GM21526 (cell line): ENCODE results near the gene S100A6.
"Not testable (repeated sequence)": the region's sequence is repeated elsewhere in the genome, so short reads cannot be mapped to it uniquely, and the experiment has no call there.

Experiments
- ATAC-seq: cut with Tn5 transposase; IDR thresholded peaks from one replicate; pipeline ENCODE4 v1.9.1; 2021; ENCODE audit warnings: moderate library complexity; ENCODE audit not compliant: unreplicated experiment, low FRiP score

The S100A6 gene

GRCh38 chr1:153535242-153536011, at the start of gene S100A6:
Gene S100A6 (minus strand): TSS chr1:153535991. CDS start chr1:153535339, 652 bp downstream.
- no peak for ATAC-seq

DNA sequence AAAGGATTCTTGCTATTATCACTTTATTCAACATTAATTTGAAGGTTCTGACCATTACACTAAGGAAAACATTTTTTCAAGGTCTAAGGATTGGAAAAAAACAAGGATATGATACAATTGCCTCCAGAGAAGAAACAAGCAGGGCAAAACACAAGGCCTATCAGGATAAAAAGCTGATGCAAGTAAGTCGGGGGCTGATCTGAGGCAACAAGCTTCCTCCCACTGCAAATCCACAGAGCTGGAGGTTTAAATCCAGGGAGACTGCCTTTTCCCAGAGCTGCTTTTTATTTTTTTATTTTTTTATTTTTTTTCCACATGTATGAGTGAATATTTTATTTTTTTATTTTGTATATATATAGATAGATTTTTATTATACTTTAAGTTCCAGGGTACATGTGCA, 49.2 kb upstream of the S100A6 start:
- no peak for ATAC-seq

- no peak for ATAC-seq
Measured at GRCh38 chr1:153583976-153584375, 48.2 kb upstream of the S100A6 start.

DNA sequence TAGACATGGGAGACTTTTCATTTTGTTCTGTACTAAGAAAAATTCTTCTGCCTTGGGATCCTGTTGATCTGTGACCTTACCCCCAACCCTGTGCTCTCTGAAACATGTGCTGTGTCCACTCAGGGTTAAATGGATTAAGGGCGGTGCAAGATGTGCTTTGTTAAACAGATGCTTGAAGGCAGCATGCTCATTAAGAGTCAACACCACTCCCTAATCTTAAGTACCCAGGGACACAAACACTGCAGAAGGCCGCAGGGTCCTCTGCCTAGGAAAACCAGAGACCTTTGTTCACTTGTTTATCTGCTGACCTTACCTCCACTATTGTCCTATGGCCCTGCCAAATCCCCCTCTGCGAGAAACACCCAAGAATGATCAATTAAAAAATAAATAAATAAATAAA, 47.7 kb upstream of the S100A6 start:
- ATAC-seq: not testable (repeated sequence)

GRCh38 chr1:153582836-153583235, 47.0 kb upstream of the S100A6 start:
- not testable (repeated sequence) for ATAC-seq

- no peak for ATAC-seq
Measured at GRCh38 chr1:153578936-153579335, 43.1 kb upstream of the S100A6 start.

GRCh38 chr1:153578490-153578889, 42.7 kb upstream of the S100A6 start:
- ATAC-seq: no peak

DNA sequence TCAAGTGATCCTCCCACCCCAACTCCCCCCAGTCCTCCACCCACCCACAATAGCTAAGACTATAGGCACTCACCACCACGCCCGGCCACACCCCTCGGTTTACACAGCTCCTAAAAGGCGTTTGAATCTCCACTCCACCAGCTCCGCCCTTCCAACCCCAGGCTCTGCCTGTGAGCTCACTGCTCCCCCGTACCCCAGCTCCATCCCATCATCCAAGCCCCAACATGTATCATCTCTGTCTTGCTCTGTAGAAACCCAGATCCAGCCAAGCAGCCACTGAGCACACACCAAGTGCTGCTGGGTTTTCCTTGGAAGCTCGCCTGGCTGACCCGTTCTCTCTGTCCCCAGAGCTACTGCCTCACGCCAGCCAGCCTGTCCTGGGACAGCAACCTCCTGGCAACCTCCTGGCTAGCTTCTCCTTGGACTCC, 41.8 kb upstream of the S100A6 start:
- ATAC-seq: no peak

GRCh38 chr1:153577138-153577537, 41.3 kb upstream of the S100A6 start:
- ATAC-seq: no peak

GRCh38 chr1:153575497-153575896, 39.7 kb upstream of the S100A6 start:
- ATAC-seq: not testable (repeated sequence)

DNA sequence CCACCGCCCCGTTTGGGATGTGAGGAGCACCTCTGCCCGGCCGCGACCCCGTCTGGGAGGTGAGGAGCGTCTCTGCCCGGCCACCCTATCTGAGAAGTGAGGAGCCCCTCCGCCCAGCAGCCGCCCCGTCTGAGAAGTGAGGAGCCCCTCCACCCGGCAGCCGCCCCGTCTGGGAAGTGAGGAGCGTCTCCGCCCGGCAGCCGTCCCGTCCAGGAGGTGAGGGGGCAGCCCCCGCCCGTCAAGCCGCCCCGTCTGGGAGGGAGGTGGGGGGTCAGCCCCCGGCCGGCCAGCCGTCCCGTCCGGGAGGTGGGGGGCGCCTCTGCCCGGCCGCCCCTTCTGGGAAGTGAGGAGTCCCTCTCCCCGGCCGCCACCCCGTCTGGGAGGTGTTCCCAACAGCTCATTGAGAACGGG, 39.3 kb upstream of the S100A6 start:
- not testable (repeated sequence) for ATAC-seq

DNA sequence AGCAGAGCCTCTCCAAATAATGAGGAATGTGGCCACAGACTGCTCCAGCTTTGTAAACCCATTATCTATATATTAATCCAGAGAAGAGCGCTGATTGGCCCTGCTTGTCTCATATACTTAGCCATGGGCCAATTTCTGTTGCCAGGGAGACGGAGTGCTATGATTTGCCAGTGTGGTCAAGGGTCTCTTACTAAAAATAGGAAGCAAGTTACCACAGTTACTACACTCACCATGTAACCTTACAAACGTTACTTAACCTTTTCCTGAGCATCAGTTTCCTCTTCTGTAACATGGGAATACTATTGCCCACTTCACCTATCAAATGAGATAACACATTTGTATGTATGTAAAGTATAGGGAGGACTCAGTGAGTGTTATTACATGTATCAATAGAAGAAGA, 37.6 kb upstream of the S100A6 start:
- ATAC-seq: no peak

DNA sequence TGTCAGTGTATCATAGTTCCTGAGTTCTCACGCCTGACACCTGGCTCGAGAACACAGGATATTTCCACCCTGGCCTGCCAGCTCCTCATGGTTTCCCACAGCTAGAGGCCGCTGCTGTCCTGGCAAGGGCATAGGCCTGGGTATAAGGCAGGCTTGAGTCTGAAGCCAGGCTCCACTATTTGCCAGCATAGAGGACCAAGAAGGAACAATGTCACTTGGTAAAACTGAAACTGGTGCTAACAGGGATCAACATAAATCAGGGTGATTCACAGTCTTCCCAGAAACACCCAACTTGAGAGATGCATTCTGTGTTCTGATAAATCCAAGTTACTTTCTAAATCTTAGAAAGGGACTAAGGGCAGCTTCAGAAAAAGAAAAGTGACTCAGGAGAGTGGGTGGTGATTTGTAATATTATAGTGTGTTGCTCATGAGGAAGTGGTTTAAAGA, 36.8 kb upstream of the S100A6 start:
- ATAC-seq: no peak

DNA sequence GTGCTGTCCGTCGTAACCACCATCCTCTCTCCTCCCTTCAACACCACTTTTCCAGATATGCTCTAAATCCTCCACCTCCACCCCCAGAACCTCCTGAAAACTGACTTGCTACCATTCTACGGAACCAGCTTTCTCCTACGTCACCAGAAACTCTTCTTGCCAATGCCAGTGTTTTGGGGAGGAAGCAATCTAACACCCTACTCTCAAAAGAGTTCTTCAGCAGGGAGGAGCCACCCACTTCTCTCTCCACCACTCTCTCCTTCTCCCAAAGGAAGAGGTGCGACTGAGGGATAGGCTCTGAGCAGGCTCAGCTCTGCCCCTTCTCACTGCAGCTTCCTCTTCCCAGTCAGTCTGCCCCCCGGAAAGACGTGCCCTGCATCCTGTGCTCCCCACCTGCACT, 35.9 kb upstream of the S100A6 start:
- ATAC-seq: no peak

DNA sequence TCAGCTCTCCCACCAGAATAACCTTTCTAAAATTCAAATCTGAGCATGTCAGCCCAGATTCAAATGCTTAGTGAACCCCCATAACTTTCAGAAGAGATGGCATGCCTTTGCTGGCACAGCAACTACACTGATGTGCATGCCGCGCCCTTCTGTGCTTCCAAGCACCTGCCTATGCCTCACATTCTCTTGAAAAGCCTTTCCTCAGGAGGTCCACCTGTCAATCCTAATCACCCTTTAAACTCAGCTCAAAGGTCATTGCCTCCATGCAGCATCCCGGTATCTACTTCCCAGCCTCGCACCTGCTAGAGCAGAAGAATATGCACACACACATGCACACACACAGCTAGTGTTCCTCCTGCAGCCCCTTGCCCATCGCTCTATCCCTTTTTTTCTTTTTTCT, 35.1 kb upstream of the S100A6 start:
- ATAC-seq: no peak

DNA sequence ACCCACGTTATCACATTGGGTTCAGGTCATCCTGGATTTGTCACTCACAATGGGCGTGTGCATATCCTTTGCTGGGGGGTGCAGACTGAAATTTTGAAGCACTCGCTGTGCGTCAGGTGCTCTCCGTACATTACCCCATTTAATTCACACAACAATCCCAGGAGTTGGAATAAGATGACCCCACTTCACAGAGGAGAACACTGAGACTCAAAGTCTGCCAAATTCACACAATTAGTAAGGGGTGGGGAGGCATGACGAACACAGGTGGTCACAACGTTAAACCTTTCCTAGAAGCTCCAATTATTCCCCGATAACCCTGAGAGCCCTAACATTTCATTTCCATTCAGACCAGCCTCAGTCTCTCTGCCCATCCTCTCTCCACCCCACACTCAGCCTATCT, 33.7 kb upstream of the S100A6 start:
- no peak for ATAC-seq

DNA sequence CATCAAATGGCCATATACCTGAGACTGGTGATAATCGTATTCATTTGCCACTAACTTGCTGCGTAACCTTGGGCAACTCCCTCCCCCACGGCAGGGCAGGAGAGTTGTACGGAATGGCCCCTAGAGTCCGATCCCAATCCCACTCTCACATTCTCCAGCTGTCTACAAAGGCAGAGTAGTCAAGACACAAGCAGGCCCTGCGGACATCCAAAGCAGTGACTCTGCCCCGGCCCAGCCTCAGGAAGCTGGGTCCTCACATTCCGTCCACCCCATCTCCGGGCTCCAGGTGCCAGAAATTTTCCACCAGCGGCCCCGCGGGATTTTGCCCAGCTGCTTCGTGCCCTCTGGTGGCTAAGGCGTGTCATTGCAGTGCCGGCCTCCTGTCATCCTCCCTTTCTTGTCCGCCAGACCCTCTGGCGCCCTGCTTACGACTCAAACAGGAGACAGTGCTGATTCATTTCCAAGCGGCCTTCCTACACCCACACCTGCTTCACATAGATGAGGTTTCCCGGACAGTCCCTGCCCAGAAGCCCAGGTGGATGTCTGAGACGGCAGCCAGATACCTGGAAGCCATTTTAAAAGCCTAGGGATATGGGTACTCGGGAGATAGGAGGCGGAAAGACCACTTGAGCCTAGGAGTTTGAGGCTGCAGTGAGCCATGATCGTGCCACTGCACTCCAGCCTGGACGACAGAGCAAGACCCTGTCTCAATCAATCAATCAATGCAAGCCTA, 32.7 kb upstream of the S100A6 start:
- no peak for ATAC-seq

GRCh38 chr1:153567621-153568366, 32.0 kb upstream of the S100A6 start:
- ATAC-seq: no peak

DNA sequence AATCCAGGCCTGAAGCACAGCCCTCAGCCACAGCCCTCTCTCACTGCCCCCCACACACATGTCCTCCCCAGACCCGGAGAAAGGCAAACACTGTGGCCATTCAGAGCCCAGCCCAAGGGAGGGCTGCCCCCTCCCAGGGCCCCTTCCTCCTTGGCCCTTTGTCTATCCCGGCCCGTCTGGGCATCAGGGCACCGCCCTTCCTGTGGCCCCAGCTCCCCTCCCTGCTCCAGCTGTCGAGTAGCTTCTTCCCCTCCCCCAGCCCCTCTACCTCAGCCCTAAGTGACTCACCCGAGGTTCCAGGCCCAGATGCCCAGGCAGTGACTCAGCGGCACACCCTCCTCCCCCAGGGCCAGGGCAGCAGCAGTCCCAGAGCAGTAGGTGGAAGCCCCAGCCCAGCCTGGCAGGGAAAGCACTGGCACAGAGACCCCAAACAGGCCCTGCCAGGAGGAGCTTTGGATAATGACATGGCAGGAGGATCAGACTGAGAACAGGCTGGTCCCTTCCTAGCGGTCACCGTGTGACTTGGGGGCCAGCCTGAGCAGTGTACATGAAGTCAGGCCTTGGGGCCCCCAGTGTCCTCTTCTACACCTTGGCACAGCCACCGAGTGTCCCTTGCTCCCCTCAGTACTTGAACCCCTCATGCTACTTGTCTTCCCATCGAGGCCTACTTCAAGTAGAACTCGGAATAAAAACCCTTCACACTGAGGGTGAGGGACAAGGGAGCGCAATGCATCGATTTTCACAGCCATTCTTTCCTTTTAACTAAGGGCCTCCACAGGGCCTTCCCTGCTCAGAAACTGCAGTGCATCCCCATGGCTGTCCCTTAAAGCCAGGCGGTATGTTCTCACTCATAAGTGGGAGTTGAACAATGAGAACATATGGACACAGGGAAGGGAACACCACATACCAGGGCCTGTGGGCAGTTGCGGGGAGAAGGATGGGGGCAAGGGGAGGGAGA, 30.9 kb upstream of the S100A6 start:
- no peak for ATAC-seq
